Osteocyte (in vitro differentiated cells): ENCODE measurements around the gene RHO. TPM values are rescaled to one million over a fixed set of nuclear protein-coding genes. Genes with fewer than 3 reads are reported as not detected.

ENCODE experiments used
- DNase-seq: peaks from one replicate; pipeline ENCODE4 v3.0.0; 2021; ENCODE audit warnings: mixed read lengths; ENCODE audit not compliant: unreplicated experiment; ENCODE audit errors: extremely low spot score
- H3K27ac Mint-ChIP-seq: one replicate; pipeline ENCODE4 v1.8.0; 2021; ENCODE audit warnings: mild to moderate bottlenecking, mixed read lengths; ENCODE audit not compliant: unreplicated experiment
- H3K27me3 Mint-ChIP-seq: one replicate; pipeline ENCODE4 v1.8.0; 2021; ENCODE audit warnings: mixed read lengths; ENCODE audit not compliant: unreplicated experiment
- H3K36me3 Mint-ChIP-seq: one replicate; pipeline ENCODE4 v1.8.0; 2021; ENCODE audit warnings: mixed read lengths; ENCODE audit not compliant: unreplicated experiment
- H3K4me1 Mint-ChIP-seq: one replicate; pipeline ENCODE4 v1.8.0; 2021; ENCODE audit warnings: mixed read lengths; ENCODE audit not compliant: unreplicated experiment
- H3K4me3 Mint-ChIP-seq: one replicate; pipeline ENCODE4 v1.8.0; 2021; ENCODE audit warnings: mild to moderate bottlenecking, moderate library complexity, mixed read lengths; ENCODE audit not compliant: unreplicated experiment
- H3K9me3 Mint-ChIP-seq: one replicate; pipeline ENCODE4 v1.8.0; 2021; ENCODE audit warnings: mixed read lengths; ENCODE audit not compliant: unreplicated experiment
- CTCF ChIP-seq: fragments of 200-600 bp; sonication (generic); IDR thresholded peaks from 2 replicates; pipeline ENCODE4 v1.5.0; 2021; ENCODE audit warnings: antibody characterized with exemption, mild to moderate bottlenecking, moderate library complexity
- total RNA-seq: library from RNA; stranded (reverse); gene quantifications from 2 replicates; pipeline ENCODE4 v1.2.1, GENCODE V29; 2021

The RHO gene
- total RNA-seq, 1 donor from 2014 or later = not detected

GRCh38 chr3:129565902-129566301 lies 37.5 kb downstream of the RHO start:
- Mint-ChIP-seq H3K4me3 (no peak overlapping the region), H3K36me3 (peaks cover 55% of the 10 kb centered on the region)

DNA sequence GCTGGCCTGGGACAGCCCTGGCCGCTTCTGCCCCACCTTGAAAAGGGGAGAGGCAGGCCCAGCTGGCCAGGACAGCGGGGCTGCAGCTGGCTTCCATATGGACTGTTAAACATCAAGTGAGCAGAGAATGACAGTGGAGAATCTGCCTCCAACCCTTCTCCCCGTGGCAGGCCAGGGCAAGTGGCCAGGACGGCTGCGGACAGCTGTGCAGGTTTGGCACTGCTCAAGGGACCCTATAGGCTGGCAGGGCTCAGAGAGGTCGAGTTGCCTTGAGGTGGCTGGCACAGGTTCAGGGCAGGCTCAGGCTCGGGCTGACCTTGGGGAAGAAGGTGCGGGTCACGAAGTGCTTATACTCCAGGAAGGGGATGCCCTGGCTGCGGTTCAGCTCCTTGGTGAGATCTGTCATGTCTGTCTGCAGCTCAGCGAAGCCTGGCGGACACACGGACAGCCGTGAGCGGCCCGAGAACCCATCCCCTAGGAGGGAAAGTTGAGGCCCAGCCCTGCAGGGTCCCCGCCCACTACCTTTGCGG lies 38.8 kb downstream of the RHO start:
- TF ChIP-seq CTCF = no peak
- Mint-ChIP-seq H3K27me3 (no peaks in the 10 kb centered on the region), H3K9me3 (no peaks in the 10 kb centered on the region), H3K36me3 (peaks cover 60% of the 10 kb centered on the region), H3K27ac (peak overlapping the region; percentile 63), H3K4me1 (peaks cover 22% of the 10 kb centered on the region), H3K4me3 (no peak overlapping the region)
- DNase-seq = no peak

More at GRCh38 chr3:129565902-129566301, 37.5 kb downstream of the RHO start:
- H3K4me1 Mint-ChIP-seq = peaks cover 32% of the 10 kb centered on the region
- no peaks in the 10 kb centered on the region for H3K27me3 Mint-ChIP-seq
- DNase-seq = no peak
- no peak overlapping the region for H3K27ac Mint-ChIP-seq
- H3K9me3 Mint-ChIP-seq = no peaks in the 10 kb centered on the region
- no peak for TF ChIP-seq CTCF

DNA sequence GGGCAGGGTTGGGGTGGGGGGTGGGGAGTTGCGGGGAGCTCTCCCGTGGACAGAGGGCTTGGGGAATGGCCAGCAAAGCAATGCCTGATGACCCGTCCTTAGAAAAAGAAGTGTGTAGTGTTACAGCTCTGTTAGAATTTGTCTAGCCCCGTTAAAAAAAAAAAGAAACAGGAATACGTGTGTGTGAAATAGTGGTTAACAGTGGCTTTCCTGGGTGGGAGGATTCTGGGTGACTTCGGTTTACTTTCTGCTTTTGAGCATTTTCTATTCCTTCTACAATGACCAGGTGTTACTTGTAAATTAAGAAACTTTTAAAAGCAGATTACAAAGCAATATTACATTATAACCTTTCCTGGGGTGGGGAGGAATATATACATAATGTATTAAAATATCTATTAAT lies 39.5 kb downstream of the RHO start:
- Mint-ChIP-seq H3K4me1 (peaks cover 21% of the 10 kb centered on the region), H3K9me3 (no peaks in the 10 kb centered on the region), H3K4me3 (no peak overlapping the region), H3K27me3 (no peaks in the 10 kb centered on the region), H3K27ac (peak overlapping the region; percentile 23), H3K36me3 (peaks cover 56% of the 10 kb centered on the region)
- DNase-seq = no peak
- TF ChIP-seq CTCF = no peak

- TF ChIP-seq CTCF = no peak
- H3K36me3 Mint-ChIP-seq = peaks cover 51% of the 10 kb centered on the region
- H3K27me3 Mint-ChIP-seq = no peaks in the 10 kb centered on the region
- H3K4me1 Mint-ChIP-seq = peaks cover 8% of the 10 kb centered on the region
- H3K4me3 Mint-ChIP-seq = no peak overlapping the region
- no peaks in the 10 kb centered on the region for H3K9me3 Mint-ChIP-seq
- no peak for DNase-seq
- no peak overlapping the region for H3K27ac Mint-ChIP-seq
Measured at GRCh38 chr3:129569856-129570255, 41.4 kb downstream of the RHO start.

DNA sequence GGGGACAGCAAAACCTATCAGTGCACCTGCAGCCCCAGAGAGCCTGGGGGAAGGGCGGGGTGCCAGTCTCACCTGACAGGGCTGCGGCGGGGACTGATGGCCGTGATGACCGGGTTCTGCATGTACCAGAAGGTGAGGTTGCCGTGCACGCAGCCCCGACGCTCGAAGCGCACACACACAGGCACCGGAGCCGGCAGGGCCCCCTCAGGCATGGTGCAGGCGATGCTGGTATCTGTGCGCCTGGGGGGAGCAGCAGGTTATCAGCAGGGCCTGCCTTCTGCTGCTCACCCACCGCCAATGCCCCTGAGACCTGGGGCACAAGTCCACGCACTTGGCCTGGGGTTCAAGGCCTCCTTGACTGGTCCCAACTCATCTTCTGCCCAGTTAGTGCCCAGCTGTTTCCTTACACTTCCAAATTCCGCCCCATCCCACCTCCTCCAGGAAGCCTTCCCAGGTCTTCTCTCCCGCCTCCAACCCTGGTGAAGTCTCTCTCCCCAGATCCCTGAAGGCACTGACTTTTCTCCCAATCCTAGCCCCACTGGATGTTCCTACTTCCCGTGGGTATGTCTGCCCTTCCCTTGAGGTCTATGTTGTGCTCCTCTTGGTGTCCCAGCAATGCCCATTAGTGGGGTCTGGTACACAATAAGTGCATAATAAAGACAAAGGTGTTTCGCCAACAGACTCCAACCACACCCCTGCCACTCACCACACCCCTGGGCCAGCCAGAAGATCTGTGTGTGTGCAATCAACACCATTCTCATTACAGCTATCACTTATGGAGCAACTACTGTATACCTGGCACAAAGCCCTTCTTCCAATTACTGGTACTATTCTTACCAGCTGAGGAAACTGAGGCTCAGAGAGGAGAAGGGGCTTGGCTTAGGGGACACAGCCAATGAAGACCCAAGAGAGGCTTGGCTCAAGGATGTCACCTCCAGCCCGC lies 43.4 kb downstream of the RHO start:
- no peak for DNase-seq
- Mint-ChIP-seq H3K27ac (no peak overlapping the region), H3K4me3 (no peak overlapping the region), H3K9me3 (no peaks in the 10 kb centered on the region), H3K36me3 (peaks cover 43% of the 10 kb centered on the region), H3K27me3 (no peaks in the 10 kb centered on the region), H3K4me1 (peaks cover 10% of the 10 kb centered on the region)
- TF ChIP-seq CTCF = no peak
